ENCODE measurements around the gene CACNA1F.

DNA sequence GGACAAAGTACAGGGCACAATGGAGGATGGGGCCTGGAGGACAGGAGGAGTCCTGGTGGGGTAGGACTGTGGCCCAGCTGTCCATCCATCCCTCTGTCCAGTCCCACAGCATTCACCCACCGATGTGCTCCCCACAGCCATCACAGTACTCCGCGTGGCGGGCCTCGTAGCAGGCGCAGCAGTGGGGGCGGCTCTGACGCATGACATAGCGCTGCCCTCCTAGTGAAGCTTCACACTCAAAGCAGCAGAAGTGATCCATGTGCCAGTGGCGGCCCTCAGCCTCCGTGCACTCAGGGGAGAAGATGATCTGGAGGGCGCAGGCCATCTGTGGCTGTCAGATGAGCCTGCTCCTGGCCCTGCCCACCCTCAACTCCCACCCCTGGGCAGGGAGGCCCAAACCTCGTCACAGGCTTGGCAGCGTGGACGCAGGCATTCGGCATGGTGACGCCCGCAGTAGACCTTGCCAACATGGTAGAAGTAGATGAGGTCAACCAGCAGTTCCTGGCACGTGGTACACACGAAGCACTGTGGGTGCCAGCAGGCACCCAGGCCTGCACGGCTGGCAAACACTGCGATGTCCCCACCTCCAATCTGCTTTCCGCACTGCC is 55.2 kb downstream of the CACNA1F start:
- TF ChIP-seq, protein P1, sequence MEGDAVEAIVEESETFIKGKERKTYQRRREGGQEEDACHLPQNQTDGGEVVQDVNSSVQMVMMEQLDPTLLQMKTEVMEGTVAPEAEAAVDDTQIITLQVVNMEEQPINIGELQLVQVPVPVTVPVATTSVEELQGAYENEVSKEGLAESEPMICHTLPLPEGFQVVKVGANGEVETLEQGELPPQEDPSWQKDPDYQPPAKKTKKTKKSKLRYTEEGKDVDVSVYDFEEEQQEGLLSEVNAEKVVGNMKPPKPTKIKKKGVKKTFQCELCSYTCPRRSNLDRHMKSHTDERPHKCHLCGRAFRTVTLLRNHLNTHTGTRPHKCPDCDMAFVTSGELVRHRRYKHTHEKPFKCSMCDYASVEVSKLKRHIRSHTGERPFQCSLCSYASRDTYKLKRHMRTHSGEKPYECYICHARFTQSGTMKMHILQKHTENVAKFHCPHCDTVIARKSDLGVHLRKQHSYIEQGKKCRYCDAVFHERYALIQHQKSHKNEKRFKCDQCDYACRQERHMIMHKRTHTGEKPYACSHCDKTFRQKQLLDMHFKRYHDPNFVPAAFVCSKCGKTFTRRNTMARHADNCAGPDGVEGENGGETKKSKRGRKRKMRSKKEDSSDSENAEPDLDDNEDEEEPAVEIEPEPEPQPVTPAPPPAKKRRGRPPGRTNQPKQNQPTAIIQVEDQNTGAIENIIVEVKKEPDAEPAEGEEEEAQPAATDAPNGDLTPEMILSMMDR (IDR thresholded peaks at IDR 0.05; ENCODE audit: insufficient read depth, low read length, poor library complexity, severe bottlenecking), result no peak
- TF ChIP-seq EZH2phosphoT487 (conservative IDR thresholded peaks at IDR 0.05; ENCODE audit: low read length), result no peak

Data from SU-DHL-6 (cell line).